HCT116 (cell line): ENCODE results near the gene EXOSC5. TPM values are rescaled to one million over a fixed set of nuclear protein-coding genes. Genes with fewer than 3 reads are reported as not detected.

ENCODE experiments used
- ATAC-seq: fragments of 200-7000 bp; cut with Tn5 transposase; 2 replicates; pipeline ENCODE4 v1.9.1; 2020; ENCODE audit warnings: mild to moderate bottlenecking, moderate library complexity
- BruUV-seq: library from RNA; stranded (reverse); fragments of 400-500 nt; replicated peaks from 2 replicates; lab custom pipeline; 2021; lab: Mats Ljungman, UMichigan
- CTCF ChIA-PET: fragments of 300-600 bp; sonication (Branson Sonifier 250); formaldehyde crosslinking; loops from one replicate; lab custom pipeline; 2021; ENCODE audit warnings: antibody characterized with exemption; lab: Charles Lee
- POLR2A ChIA-PET: fragments of 300-600, 350-600 bp; sonication (Branson Sonifier 250); formaldehyde crosslinking; loops from one replicate; lab custom pipeline; 2021; ENCODE audit warnings: antibody characterized with exemption; lab: Charles Lee
- RAD21 ChIA-PET, 2 experiments: fragments of 300-600 bp; sonication (Branson Sonifier 250); formaldehyde crosslinking; loops; one replicate each; lab custom pipeline; 2023; ENCODE audit warnings: low total read pairs in 2 of 2; ENCODE audit not compliant: uncharacterized antibody in 2 of 2, unreplicated experiment in 2 of 2, low non-redundant PET in 1 of 2; lab: Charles Lee
- DNase-seq: peaks from one replicate; pipeline ENCODE4 v3.0.0-alpha.2; 2010; ENCODE audit warnings: low read depth, low spot score
- H2AFZ ChIP-seq: fragments of 200-600 bp; shearing (Covaris generic), sonication (generic); 2 replicates; pipeline ENCODE4 v1.6.1; 2017; ENCODE audit warnings: low read depth, mixed run types, mixed read lengths, antibody characterized with exemption, low read length; ENCODE audit not compliant: poor library complexity, severe bottlenecking
- H3K27ac ChIP-seq: 2 replicates; pipeline ENCODE4 v1.5.1; 2012; ENCODE audit warnings: low read depth, low read length
- H3K27me3 ChIP-seq: fragments of 200-600 bp; sonication (generic); 2 replicates; pipeline ENCODE4 v1.6.1; 2016; ENCODE audit warnings: mixed run types, low read length, mixed read lengths; ENCODE audit not compliant: insufficient read depth
- H3K36me3 ChIP-seq, 2 experiments: fragments of 200-500 bp in 1 of 2; fragments of 200-600 bp in 1 of 2; sonication (Bioruptor generic) in 1 of 2; sonication (generic) in 1 of 2; 2 replicates each; pipeline versions ENCODE4 v1.5.1 to v1.6.1; 2014 to 2016; ENCODE audit warnings: low read length in 2 of 2, inconsistent platforms in 1 of 2, mixed read lengths in 1 of 2, mixed run types in 1 of 2; ENCODE audit not compliant: insufficient read depth in 2 of 2, control insufficient read depth in 1 of 2
- H3K4me1 ChIP-seq, 2 experiments: fragments of 200-600 bp in 1 of 2; sonication (generic) in 1 of 2; 2 replicates each; pipeline versions ENCODE4 v1.5.1 to v1.6.1; 2012 to 2017; ENCODE audit warnings: low read length in 2 of 2, inconsistent platforms in 1 of 2, mild to moderate bottlenecking in 1 of 2, mixed read lengths in 1 of 2, mixed run types in 1 of 2, moderate library complexity in 1 of 2; ENCODE audit not compliant: insufficient read depth in 2 of 2, control insufficient read depth in 1 of 2
- H3K4me2 ChIP-seq: fragments of 200-600 bp; sonication (generic); 2 replicates; pipeline ENCODE4 v1.6.1; 2017; ENCODE audit warnings: mixed run types, low read length, mixed read lengths
- H3K4me3 ChIP-seq, 2 experiments: fragments of 200-600 bp in 1 of 2; sonication (generic) in 1 of 2; replicated peaks in 1 of 2; 2 replicates each; pipeline ENCODE4 v1.5.1; 2011 to 2016; ENCODE audit warnings: low read length in 2 of 2, control low read depth in 1 of 2, low read depth in 1 of 2, mild to moderate bottlenecking in 1 of 2, mixed read lengths in 1 of 2, mixed run types in 1 of 2
- H3K79me2 ChIP-seq: fragments of 200-600 bp; sonication (generic); 2 replicates; pipeline ENCODE4 v1.6.1; 2017; ENCODE audit warnings: mild to moderate bottlenecking, mixed run types, low read length, moderate library complexity, mixed read lengths; ENCODE audit not compliant: insufficient read depth
- H3K9ac ChIP-seq: fragments of 200-600 bp; sonication (generic); 2 replicates; pipeline ENCODE4 v1.6.1; 2016; ENCODE audit warnings: low read length, mixed read lengths
- H3K9me2 ChIP-seq: fragments of 200-600 bp; sonication (generic), shearing (Covaris generic); 2 replicates; pipeline ENCODE4 v1.6.1; 2017; ENCODE audit warnings: mixed run types, mild to moderate bottlenecking, moderate library complexity; ENCODE audit not compliant: insufficient read depth
- H3K9me3 ChIP-seq, 2 experiments: fragments of 200-500 bp in 1 of 2; fragments of 200-600 bp in 1 of 2; sonication (Bioruptor generic) in 1 of 2; sonication (generic) in 1 of 2; 2 replicates each; pipeline ENCODE4 v1.6.1; 2014 to 2017; ENCODE audit warnings: low read length in 2 of 2, mixed read lengths in 2 of 2, inconsistent platforms in 1 of 2, low read depth in 1 of 2, mild to moderate bottlenecking in 1 of 2, mixed run types in 1 of 2, moderate library complexity in 1 of 2; ENCODE audit not compliant: control insufficient read depth in 1 of 2, insufficient read depth in 1 of 2
- H4K20me1 ChIP-seq: fragments of 200-600 bp; sonication (generic), shearing (Covaris generic); 2 replicates; pipeline ENCODE4 v1.6.1; 2017; ENCODE audit warnings: mixed run types, mild to moderate bottlenecking, moderate library complexity; ENCODE audit not compliant: insufficient read depth
- SP1 ChIP-seq: IDR thresholded peaks from 2 replicates; pipeline ENCODE4 v1.6.1; 2012; ENCODE audit warnings: low read depth
- ZNF274 ChIP-seq: fragments of 200-500 bp; sonication (Bioruptor generic); IDR thresholded peaks from 2 replicates; pipeline ENCODE4 v1.6.1; 2014; ENCODE audit warnings: mild to moderate bottlenecking, low read depth, low read length, inconsistent platforms
- intact Hi-C: fragments of 100-400 bp; cut with micrococcal nuclease; formaldehyde crosslinking; loops from 2 replicates; pipeline ENCODE4 v1.10.0; 2022
- total RNA-seq: library from RNA; stranded (reverse); gene quantifications from one replicate; pipeline ENCODE4 v1.2.1, GENCODE V29; 2021; ENCODE audit not compliant: unreplicated experiment
- TF ChIP-seq, protein P1 (sequence below): IDR thresholded peaks from 2 replicates; pipeline ENCODE4 v1.6.1; 2012

Gene EXOSC5
- total RNA-seq, 1 experiment from 2014 or later = 57.5 TPM

- no TSS peak for BruUV-seq
- TF ChIP-seq SP1 = no peak
- TF ChIP-seq, protein P1, sequence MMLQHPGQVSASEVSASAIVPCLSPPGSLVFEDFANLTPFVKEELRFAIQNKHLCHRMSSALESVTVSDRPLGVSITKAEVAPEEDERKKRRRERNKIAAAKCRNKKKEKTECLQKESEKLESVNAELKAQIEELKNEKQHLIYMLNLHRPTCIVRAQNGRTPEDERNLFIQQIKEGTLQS = no peak
- TF ChIP-seq ZNF274 = no peak
- no peaks in the 10 kb centered on the region for H3K9me2 ChIP-seq
- H3K9me3 ChIP-seq = no peaks in the 10 kb centered on the region
- H3K9ac ChIP-seq = no peak overlapping the region
- RAD21 ChIA-PET = no interaction called here
- no peak overlapping the region for H3K4me3 ChIP-seq
- H3K4me1 ChIP-seq = peaks cover 2 to 8% of the 10 kb centered on the region in 2 experiments
- no peaks in the 10 kb centered on the region for H3K36me3 ChIP-seq
- ATAC-seq (no peak), DNase-seq (no peak)
- no peak overlapping the region for H3K27ac ChIP-seq
- CTCF ChIA-PET = no interaction called here
- H2AFZ ChIP-seq = no peak overlapping the region
- POLR2A ChIA-PET = no interaction called here
- H3K4me2 ChIP-seq = no peak overlapping the region
- intact Hi-C loops = no loop called here
- H3K79me2 ChIP-seq = peaks cover 2% of the 10 kb centered on the region
- H3K27me3 ChIP-seq = no peaks in the 10 kb centered on the region
- no peaks in the 10 kb centered on the region for H4K20me1 ChIP-seq
Observed at GRCh38 chr19:41443813-41444455, 46.8 kb upstream of the EXOSC5 start.

GRCh38 chr19:41442473-41443355 is 45.6 kb upstream of the EXOSC5 start, which contains the start of gene ERICH4:
Gene ERICH4, plus strand, starts transcription at chr19:41443156. Its CDS starts 14 bp downstream, at chr19:41443170.
- Histone ChIP-seq H3K36me3 (no peaks in the 10 kb centered on the region; a peak in 1 of 4 replicates), H3K4me2 (no peak within 1 kb of the TSS), H3K4me3 (no peak within 1 kb of the TSS), H4K20me1 (no peaks in the 10 kb centered on the region), H2AFZ (no peak within 1 kb of the TSS), H3K27me3 (no peaks in the 10 kb centered on the region), H3K9ac (no peak within 1 kb of the TSS), H3K9me3 (no peaks in the 10 kb centered on the region), H3K27ac (no peak within 1 kb of the TSS), H3K4me1 (peaks cover 10 to 12% of the 10 kb centered on the region in 2 experiments), H3K9me2 (no peaks in the 10 kb centered on the region), H3K79me2 (peaks cover 14% of the 10 kb centered on the region)
- no TSS peak for BruUV-seq
- intact Hi-C loops = no loop called here
- TF ChIP-seq SP1 = no peak
- TF ChIP-seq, protein P1 = no peak
- DNase-seq = no peak
- ChIA-PET CTCF (interaction anchor here (0.9 kb wide), 1 partner anchor 121 kb away, joined by 3 read pairs; no protein-coding TSS in a partner anchor), RAD21 (no interaction called here), POLR2A (no interaction called here)
- ATAC-seq = no peak
